ENCODE measurements around the gene MYH11. TPM values are rescaled to one million over a fixed set of nuclear protein-coding genes. Genes with fewer than 3 reads are reported as not detected.
"Not testable (repeated sequence)": the region's sequence is repeated elsewhere in the genome, so short reads cannot be mapped to it uniquely, and the experiment has no call there.

MYH11 gene
- total RNA-seq, 2 experiments from 2014 or later: not detected

GRCh38 chr16:15674571-15674970 is 182.3 kb downstream of the MYH11 start:
- H3K36me3 Mint-ChIP-seq: peaks cover 43% of the 10 kb centered on the region
- no peak for DNase-seq
- peak overlapping the region; percentile 98 for H3K27ac Mint-ChIP-seq
- H3K4me1 Mint-ChIP-seq: peaks cover 43% of the 10 kb centered on the region
- no peak overlapping the region for H3K4me3 Mint-ChIP-seq
- POLR2A ChIA-PET: interaction anchor here (1.4 kb wide), 1 partner anchor 32 kb away, joined by 4 read pairs; the partner anchor contains the start of gene MARF1
- ATAC-seq (ENCODE audit: low read depth): no peak
- no peaks in the 10 kb centered on the region for H3K9me3 Mint-ChIP-seq
- no peaks in the 10 kb centered on the region for H3K27me3 Mint-ChIP-seq

- peak; percentile 97 for ATAC-seq (ENCODE audit: low read depth)
- Mint-ChIP-seq H3K27me3 (no peaks in the 10 kb centered on the region), H3K4me1 (peaks cover 43% of the 10 kb centered on the region), H3K4me3 (peak overlapping the region; percentile 80), H3K9me3 (no peaks in the 10 kb centered on the region), H3K27ac (peak overlapping the region; percentile 98), H3K36me3 (peaks cover 40% of the 10 kb centered on the region)
- POLR2A ChIA-PET: interaction anchor here (0.7 to 4.4 kb wide), 6 partner anchors 13 to 82 kb away, joined by 3 to 35 read pairs (median 6); partner anchors contain the start of genes MARF1 and NDE1
- DNase-seq: peak; percentile 77
Observed at GRCh38 chr16:15672514-15673167, 184.2 kb downstream of the MYH11 start.

- not testable (repeated sequence) for H3K27me3 Mint-ChIP-seq; H3K9me3 Mint-ChIP-seq; ATAC-seq (ENCODE audit: low read depth); DNase-seq
- Mint-ChIP-seq H3K4me3 (peak overlapping the region; percentile 80), H3K4me1 (peaks cover 44% of the 10 kb centered on the region), H3K27ac (peak overlapping the region; percentile 98), H3K36me3 (peaks cover 41% of the 10 kb centered on the region)
- POLR2A ChIA-PET: interaction anchor here (1.3 to 4.4 kb wide), 4 partner anchors 13 to 75 kb away, joined by 6 to 35 read pairs (median 14); partner anchors contain the start of genes MARF1 and NDE1
Observed at GRCh38 chr16:15672127-15672513, 184.7 kb downstream of the MYH11 start.

- Mint-ChIP-seq H3K4me1 (peaks cover 44% of the 10 kb centered on the region), H3K27me3 (no peaks in the 10 kb centered on the region), H3K9me3 (no peaks in the 10 kb centered on the region), H3K27ac (peak overlapping the region; percentile 98), H3K4me3 (peak overlapping the region; percentile 80), H3K36me3 (peaks cover 41% of the 10 kb centered on the region)
- DNase-seq (no peak), ATAC-seq (ENCODE audit: low read depth) (no peak)
- POLR2A ChIA-PET: interaction anchor here (1.3 to 4.4 kb wide), 4 partner anchors 12 to 75 kb away, joined by 6 to 35 read pairs (median 14); partner anchors contain the start of genes MARF1 and NDE1
Observed at GRCh38 chr16:15671530-15672117, 185.2 kb downstream of the MYH11 start.

GRCh38 chr16:15667091-15667742 is 189.6 kb downstream of the MYH11 start:
- Mint-ChIP-seq H3K27ac (peak overlapping the region; percentile 51), H3K9me3 (no peaks in the 10 kb centered on the region), H3K4me1 (peaks cover 21% of the 10 kb centered on the region), H3K4me3 (no peak overlapping the region), H3K36me3 (peaks cover 40% of the 10 kb centered on the region), H3K27me3 (no peaks in the 10 kb centered on the region)
- POLR2A ChIA-PET: no interaction called here
- ATAC-seq (ENCODE audit: low read depth) (no peak), DNase-seq (no peak)

- DNase-seq: no peak
- Mint-ChIP-seq H3K4me1 (peaks cover 9% of the 10 kb centered on the region), H3K27ac (no peak overlapping the region), H3K27me3 (no peaks in the 10 kb centered on the region), H3K9me3 (no peaks in the 10 kb centered on the region), H3K4me3 (no peak overlapping the region), H3K36me3 (peaks cover 45% of the 10 kb centered on the region)
- POLR2A ChIA-PET: interaction anchor here (1.2 kb wide), 1 partner anchor 14 kb away, joined by 3 read pairs; no protein-coding TSS in a partner anchor
- no peak for ATAC-seq (ENCODE audit: low read depth)
Observed at GRCh38 chr16:15665107-15665506, 191.7 kb downstream of the MYH11 start.

GRCh38 chr16:15660203-15660601 is 196.6 kb downstream of the MYH11 start:
- ATAC-seq (ENCODE audit: low read depth) (no peak), DNase-seq (no peak)
- Mint-ChIP-seq H3K27ac (peak overlapping the region; percentile 79), H3K4me3 (no peak overlapping the region), H3K27me3 (no peaks in the 10 kb centered on the region), H3K36me3 (peaks cover 42% of the 10 kb centered on the region), H3K4me1 (peaks cover 30% of the 10 kb centered on the region), H3K9me3 (no peaks in the 10 kb centered on the region)
- POLR2A ChIA-PET: interaction anchor here (3.2 to 4.0 kb wide), 2 partner anchors 11 to 17 kb away, joined by 21 to 23 read pairs; partner anchors contain the start of gene MARF1

- Mint-ChIP-seq H3K9me3 (no peaks in the 10 kb centered on the region), H3K4me1 (peaks cover 37% of the 10 kb centered on the region), H3K36me3 (peaks cover 41% of the 10 kb centered on the region), H3K27ac (peak overlapping the region; percentile 87), H3K27me3 (no peaks in the 10 kb centered on the region), H3K4me3 (peak overlapping the region; percentile 70)
- ATAC-seq (ENCODE audit: low read depth) (no peak), DNase-seq (no peak)
- POLR2A ChIA-PET: interaction anchor here (1.2 to 4.0 kb wide), 4 partner anchors 9 to 15 kb away, joined by 3 to 23 read pairs (median 13); partner anchors contain the start of genes MARF1 and NDE1
Observed at GRCh38 chr16:15658556-15658955, 198.3 kb downstream of the MYH11 start.

GRCh38 chr16:15658149-15658548 is 198.7 kb downstream of the MYH11 start:
- Mint-ChIP-seq H3K4me3 (no peak overlapping the region), H3K36me3 (peaks cover 41% of the 10 kb centered on the region), H3K9me3 (no peaks in the 10 kb centered on the region), H3K27me3 (no peaks in the 10 kb centered on the region), H3K4me1 (peaks cover 39% of the 10 kb centered on the region), H3K27ac (peak overlapping the region; percentile 65)
- POLR2A ChIA-PET: interaction anchor here (0.6 to 4.0 kb wide), 4 partner anchors 10 to 200 kb away, joined by 3 to 23 read pairs (median 12); partner anchors contain the start of gene MARF1
- ATAC-seq (ENCODE audit: low read depth): no peak
- no peak for DNase-seq

GRCh38 chr16:15655561-15655960 is 201.3 kb downstream of the MYH11 start:
- H3K9me3 Mint-ChIP-seq; H3K27ac Mint-ChIP-seq; POLR2A ChIA-PET; ATAC-seq (ENCODE audit: low read depth); H3K4me3 Mint-ChIP-seq; H3K27me3 Mint-ChIP-seq; DNase-seq: not testable (repeated sequence)
- H3K4me1 Mint-ChIP-seq: peaks cover 45% of the 10 kb centered on the region
- H3K36me3 Mint-ChIP-seq: peaks cover 34% of the 10 kb centered on the region

- peaks cover 34% of the 10 kb centered on the region for H3K36me3 Mint-ChIP-seq
- ATAC-seq (ENCODE audit: low read depth): no peak
Observed at GRCh38 chr16:15654591-15654990, 202.2 kb downstream of the MYH11 start.

GRCh38 chr16:15653227-15653626 is 203.6 kb downstream of the MYH11 start:
- DNase-seq (no peak), ATAC-seq (ENCODE audit: low read depth) (no peak)
- POLR2A ChIA-PET: interaction anchor here (0.6 to 2.2 kb wide), 2 partner anchors 10 to 83 kb away, joined by 3 to 10 read pairs; partner anchors contain the start of gene MARF1
- H3K4me1 Mint-ChIP-seq: peaks cover 42% of the 10 kb centered on the region
- no peaks in the 10 kb centered on the region for H3K9me3 Mint-ChIP-seq
- peak overlapping the region; percentile 42 for H3K27ac Mint-ChIP-seq
- no peaks in the 10 kb centered on the region for H3K27me3 Mint-ChIP-seq
- H3K4me3 Mint-ChIP-seq: peak overlapping the region; percentile 100
- peaks cover 31% of the 10 kb centered on the region for H3K36me3 Mint-ChIP-seq

More at GRCh38 chr16:15654591-15654990, 202.2 kb downstream of the MYH11 start:
- Mint-ChIP-seq H3K4me1 (peaks cover 46% of the 10 kb centered on the region), H3K27me3 (no peaks in the 10 kb centered on the region), H3K27ac (no peak overlapping the region), H3K4me3 (no peak overlapping the region), H3K9me3 (no peaks in the 10 kb centered on the region)
- POLR2A ChIA-PET: interaction anchor here (0.7 kb wide), 1 partner anchor 503 kb away, joined by 3 read pairs; no protein-coding TSS in a partner anchor
- no peak for DNase-seq

Measured in activated naive CD8-positive, alpha-beta T cell treated with anti-CD3 and anti-CD28 coated beads, Interleukin-2, amount 10 ng/mL, durations not matched to agents 7 days and 5 days (primary cell).